Measurements from ENCODE around the gene RFPL3.

- no peak for TF ChIP-seq ZNF720 (CRISPR knock-in tag; IDR thresholded peaks at IDR 0.05)
- TF ChIP-seq RXRA (CRISPR knock-in tag; IDR thresholded peaks at IDR 0.05) = no peak
- TF ChIP-seq CTCF (CRISPR knock-in tag; IDR thresholded peaks at IDR 0.05) = no peak
- no peak for TF ChIP-seq ZNF224 (CRISPR knock-in tag; IDR thresholded peaks at IDR 0.05)
- no peak for TF ChIP-seq XRCC5 (optimal IDR thresholded peaks at IDR 0.05; ENCODE audit: low read length)
- TF ChIP-seq MEF2D (CRISPR knock-in tag; IDR thresholded peaks at IDR 0.05) = no peak
- no peak for TF ChIP-seq NFKB2 (CRISPR knock-in tag; IDR thresholded peaks at IDR 0.05; ENCODE audit: borderline replicate concordance)
- TF ChIP-seq USF2 (IDR thresholded peaks at IDR 0.05; ENCODE audit: low read depth, low read length) = no peak
- TF ChIP-seq USF2 (CRISPR knock-in tag; IDR thresholded peaks at IDR 0.05; ENCODE audit: borderline replicate concordance) = no peak
- TF ChIP-seq MAX (IDR thresholded peaks at IDR 0.05) = no peak
These were observed 6.5 kb downstream of the RFPL3 start for GRCh38 chr22:32364210-32364609.

All from HepG2 (cell line).